GM21526 (cell line): ENCODE data around the gene C5orf58.

Experiments
- ATAC-seq: cut with Tn5 transposase; IDR thresholded peaks from one replicate; pipeline ENCODE4 v1.9.1; 2021; ENCODE audit warnings: moderate library complexity; ENCODE audit not compliant: unreplicated experiment, low FRiP score

Gene C5orf58, protein sequence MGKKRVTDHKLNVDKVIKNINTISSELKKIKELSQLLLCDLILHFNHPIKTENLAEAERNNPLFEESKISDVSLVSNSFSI

DNA sequence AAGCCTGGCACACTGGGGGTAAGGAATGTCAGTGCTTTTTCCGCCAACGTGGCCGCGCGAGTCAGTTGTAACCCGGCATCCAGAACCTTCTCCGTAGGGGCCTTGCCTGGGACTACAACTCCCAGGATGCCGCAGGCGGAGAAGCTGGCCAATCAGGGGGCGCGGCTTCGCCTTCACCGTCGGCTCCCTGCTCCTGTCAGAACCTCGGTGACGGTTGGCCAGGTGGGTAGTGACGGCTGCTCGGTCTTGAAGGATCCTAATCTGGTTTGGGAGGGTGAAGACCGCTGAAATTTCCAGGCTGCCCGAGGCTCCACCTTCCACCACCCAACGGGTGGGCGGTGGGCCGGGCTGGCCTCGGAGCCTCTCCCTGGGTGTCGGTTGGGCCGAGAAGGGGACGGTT lies at the start of gene C5orf58:
Gene C5orf58 (plus strand): TSS at position 200 of the 400 bp plus-strand sequence. CDS start 1,992 bp downstream, outside the sequence.
- ATAC-seq: no peak

DNA sequence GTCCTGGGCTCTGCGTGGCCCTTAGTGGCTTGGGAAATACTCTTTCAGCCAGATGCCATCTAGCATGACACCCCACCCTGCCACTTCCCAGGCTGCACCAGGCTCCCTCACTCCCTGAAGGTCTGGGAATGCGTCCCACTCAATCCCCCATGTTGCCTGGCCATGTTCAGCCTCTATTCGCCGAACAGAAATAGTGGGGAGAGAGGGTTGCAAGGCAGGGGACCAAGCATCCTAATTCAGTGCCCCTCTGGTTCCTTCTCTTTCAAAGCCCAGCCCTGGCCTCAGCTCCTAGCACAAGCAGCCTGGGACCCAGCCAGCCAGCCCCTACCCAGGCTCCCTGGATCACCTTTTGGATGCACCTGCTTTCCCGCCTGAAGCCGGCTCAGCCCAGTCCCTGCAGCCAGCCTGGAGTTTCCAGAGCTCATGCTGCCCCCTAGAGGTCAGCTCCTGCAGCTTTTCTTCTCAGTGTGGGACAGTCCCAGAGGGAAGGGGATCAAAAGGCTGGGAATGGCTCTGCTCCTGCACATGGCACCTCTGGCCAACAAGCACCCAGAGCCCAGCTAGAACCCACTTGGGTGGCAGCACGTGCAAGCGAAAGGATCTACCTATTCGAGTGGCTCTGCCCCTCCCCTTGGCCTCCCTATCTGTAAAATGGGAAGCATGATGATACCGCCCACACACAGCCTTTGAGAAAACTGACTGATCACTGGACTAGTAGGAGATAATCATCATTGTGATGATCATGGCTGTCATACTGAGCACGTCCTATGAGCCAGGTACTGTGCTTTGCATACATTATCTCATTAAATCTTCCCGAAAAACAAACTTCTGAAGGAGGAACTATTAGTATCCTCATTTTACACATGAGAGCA lies 48.7 kb upstream of the C5orf58 start:
- no peak for ATAC-seq

DNA sequence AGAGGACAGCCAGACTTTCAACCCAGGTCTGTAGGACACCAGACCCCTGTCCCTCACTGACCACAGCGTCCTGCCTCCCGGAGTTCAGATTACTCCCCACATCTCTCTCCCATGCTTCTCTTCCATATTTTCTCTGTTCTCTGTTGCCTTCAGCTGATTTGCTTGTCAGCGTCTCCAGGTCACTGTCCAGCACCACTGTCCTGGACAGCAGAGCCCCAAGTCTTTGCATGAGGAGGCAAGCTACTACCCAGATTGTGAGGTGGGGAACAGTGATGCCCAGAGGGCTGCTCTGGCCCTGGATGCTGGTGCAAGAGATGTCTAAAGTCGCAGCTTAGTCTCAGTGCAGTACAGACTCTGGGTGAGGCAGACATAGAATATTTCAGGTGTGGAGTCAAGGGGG lies 48.0 kb upstream of the C5orf58 start:
- no peak for ATAC-seq

- no peak for ATAC-seq
These were observed 46.6 kb upstream of the C5orf58 start for GRCh38 chr5:170186156-170186555.

DNA sequence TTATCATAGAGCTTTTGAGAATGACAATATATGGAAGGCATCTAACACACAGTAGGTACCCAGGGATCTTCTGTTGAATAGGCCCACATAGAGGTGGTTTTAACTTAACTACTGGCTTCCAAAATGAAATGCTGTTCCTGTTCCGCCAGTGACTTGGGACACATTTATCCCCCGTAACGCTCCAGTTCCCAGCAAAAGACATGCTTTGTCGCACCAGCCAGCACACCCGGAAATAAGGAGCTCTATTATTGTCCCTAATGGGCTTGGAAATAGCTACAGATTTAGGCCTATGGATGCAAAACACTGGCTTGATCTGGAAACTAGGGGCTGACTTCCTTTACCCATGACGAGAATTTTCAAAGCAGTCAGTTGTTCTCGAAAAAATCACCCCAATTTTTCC lies 45.9 kb upstream of the C5orf58 start:
- no peak for ATAC-seq

DNA sequence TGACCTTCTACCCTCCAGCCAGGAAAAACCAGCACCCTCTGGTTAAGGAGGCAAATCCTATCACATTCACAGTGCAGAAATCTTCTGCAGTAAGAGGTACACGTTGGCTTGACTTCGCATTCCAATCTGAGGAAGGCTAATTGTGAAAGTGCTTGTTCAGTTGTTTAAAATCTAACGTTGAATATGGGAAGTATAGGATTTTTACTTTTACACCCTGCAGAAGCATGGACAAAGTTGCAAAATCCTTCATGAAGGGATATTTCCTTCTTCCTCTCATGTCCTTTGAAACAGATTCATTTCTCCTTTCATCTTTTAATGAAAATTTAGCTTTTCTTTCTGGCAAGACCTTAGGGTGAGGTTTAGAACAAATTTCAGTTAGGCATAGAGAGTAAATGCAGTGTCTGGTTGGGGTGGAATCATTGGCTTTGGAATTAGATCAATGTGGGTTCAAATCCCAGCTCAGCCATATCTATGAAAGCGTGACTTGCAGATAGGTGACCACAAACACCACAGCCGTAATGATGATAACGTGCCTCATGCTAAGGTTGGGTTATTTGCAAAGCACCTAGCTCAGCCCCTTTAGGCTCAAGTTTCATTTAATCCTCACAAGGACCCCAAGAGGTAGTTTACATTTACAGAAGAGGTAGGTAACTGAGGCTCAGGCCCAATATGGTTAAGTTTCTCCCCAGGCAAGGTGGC lies 42.2 kb upstream of the C5orf58 start:
- no peak for ATAC-seq

- ATAC-seq: no peak
These were observed 40.0 kb upstream of the C5orf58 start for GRCh38 chr5:170192829-170193228.

DNA sequence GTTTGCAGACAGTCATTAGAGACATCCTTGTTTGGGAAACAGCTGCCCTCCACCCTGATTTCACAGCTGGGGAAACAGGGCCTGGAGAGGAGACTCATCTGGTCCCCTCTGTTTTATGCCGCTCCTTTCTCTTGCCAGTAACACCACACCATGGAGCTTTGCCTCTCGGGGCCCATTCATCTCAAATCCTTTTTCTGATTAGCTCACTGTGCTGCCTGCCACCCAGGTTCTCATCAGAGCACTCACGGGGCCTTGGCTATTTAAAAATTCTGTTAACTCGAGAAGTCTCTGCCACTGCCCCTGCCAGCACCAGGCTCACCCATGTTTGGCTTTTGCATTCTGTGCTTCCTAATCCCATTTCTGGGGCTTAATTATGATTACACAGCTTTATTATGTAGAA lies 36.8 kb upstream of the C5orf58 start:
- ATAC-seq: no peak

- no peak for ATAC-seq
These were observed 31.9 kb upstream of the C5orf58 start for GRCh38 chr5:170200876-170201275.

GRCh38 chr5:170201311-170201710 lies 31.5 kb upstream of the C5orf58 start:
- no peak for ATAC-seq

DNA sequence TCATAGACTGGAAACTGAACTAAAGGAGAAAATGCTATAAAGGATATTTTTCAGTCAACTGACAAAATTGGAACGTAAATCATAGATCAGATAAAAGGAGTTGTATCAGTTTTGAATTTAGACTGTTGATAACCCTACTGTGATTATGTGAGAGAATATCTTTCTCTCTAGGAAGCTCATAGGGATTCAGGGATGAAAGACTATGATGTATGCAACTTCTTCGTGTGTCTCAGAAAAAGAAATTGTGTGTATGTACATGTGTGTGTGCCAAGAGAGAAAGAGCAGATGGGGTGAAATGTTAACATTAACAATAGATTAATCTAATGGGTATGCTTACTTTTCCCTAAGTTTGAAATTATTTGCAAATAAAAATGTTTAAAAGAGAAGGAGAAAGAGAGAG lies 30.7 kb upstream of the C5orf58 start:
- ATAC-seq: no peak

- no peak for ATAC-seq
These were observed 28.6 kb upstream of the C5orf58 start for GRCh38 chr5:170204202-170204601.

- ATAC-seq: no peak
These were observed 26.6 kb upstream of the C5orf58 start for GRCh38 chr5:170206216-170206615.

DNA sequence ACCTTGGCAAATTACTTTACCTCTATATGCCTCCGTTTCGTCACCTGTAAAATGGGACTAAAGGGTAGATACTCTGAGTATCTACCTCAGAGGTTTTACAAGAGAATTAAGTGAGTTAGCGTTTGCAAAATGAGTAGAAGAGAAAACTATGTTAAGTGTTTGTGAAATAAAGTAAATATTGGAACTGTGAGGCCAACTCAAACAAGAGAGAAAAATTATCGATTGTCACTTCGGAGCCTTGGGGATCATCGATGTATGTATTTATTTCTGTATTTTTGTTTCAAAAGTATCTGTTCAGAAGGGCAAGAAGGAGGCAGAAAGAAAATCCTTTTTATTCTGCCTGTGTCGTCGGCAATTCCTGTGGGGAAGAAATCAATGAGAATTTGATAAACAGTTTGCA lies 25.8 kb upstream of the C5orf58 start:
- no peak for ATAC-seq

- ATAC-seq: no peak
These were observed 21.0 kb upstream of the C5orf58 start for GRCh38 chr5:170211575-170212334.

GRCh38 chr5:170216257-170216864 lies 16.4 kb upstream of the C5orf58 start:
- ATAC-seq: no peak

GRCh38 chr5:170217831-170218230 lies 15.0 kb upstream of the C5orf58 start:
- no peak for ATAC-seq

DNA sequence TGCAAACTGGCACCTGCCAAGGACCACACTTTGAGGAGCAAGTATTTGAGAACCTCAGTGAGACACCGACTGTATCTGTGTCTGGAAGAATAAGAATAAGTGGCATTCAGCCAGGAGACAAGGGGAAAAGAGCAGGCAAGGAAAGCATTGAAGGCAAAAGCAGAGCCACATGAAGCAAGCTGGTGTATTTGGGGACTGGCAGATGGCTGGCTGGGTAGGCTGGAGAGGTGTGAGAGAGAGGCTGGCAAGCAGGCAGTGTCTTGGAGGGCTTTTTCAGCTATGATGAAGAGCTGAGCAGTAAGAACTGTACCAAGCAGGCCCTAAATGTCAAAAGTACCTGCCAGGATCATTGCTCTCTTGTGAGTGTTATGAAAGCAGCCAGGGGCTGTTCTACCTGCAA lies 14.1 kb upstream of the C5orf58 start:
- ATAC-seq: no peak

GRCh38 chr5:170219615-170220014 lies 13.2 kb upstream of the C5orf58 start:
- ATAC-seq: no peak

DNA sequence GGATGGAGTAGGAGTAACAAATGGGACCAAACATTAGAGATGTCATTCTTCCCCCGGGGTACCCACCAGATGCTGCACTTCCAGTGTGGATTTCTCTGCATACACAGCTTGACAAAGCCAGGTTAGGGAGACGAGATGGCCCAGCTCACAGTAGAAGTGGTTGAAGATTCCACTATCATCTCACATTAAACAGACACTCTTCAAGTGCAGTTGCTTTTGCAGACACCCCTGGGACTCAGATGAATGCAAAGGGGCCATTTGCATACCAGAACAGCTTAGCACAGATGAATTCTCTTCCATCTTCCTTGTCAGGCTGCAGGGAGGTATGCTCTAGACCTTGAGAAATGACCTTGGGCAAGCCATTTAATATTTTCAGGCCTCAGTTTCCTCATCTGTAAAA lies 12.6 kb upstream of the C5orf58 start:
- ATAC-seq: no peak

DNA sequence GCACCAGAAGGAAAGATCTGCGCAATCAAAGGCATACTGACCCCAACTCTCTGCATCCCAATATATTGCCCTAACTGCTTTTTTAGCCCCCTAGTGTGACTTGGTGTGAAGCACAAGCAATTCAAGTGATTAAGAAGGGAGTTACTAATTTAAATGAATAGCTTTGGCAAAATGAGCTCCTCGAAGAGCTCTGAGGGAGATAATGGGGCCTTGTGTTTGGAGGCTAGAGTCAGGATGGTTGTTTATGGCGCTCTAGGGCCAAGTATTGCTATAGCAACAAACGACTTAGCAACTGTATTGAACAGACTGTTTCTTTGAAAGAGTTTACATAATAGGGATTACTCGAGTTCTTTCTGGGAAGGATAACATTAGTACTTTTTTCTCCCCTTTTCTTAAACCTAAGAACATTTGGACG lies 11.5 kb upstream of the C5orf58 start:
- no peak for ATAC-seq
